HL-60 (cell line): ENCODE data around the gene HLA-DMA.

Experiments used
- DNase-seq, 2 experiments: peaks; one replicate each; pipeline ENCODE4 v3.0.0-alpha.2; 2010 to 2020; ENCODE audit warnings: low read depth in 1 of 2, low spot score in 1 of 2
- H3K27ac ChIP-seq: fragments of 250-450 bp; sonication (Bioruptor Pico); replicated peaks from 2 replicates; pipeline ENCODE4 v1.5.1; 2020; ENCODE audit warnings: mild to moderate bottlenecking, moderate library complexity
- H3K27me3 ChIP-seq: fragments of 250-450 bp; sonication (Bioruptor Pico); 2 replicates; pipeline ENCODE4 v1.5.1; 2021; ENCODE audit warnings: mild to moderate bottlenecking, moderate library complexity; ENCODE audit not compliant: insufficient read depth, poor library complexity, severe bottlenecking
- H3K4me3 ChIP-seq: replicated peaks from 2 replicates; pipeline ENCODE4 v1.5.1; 2011; ENCODE audit warnings: mild to moderate bottlenecking, control low read depth, low read length; ENCODE audit not compliant: insufficient read depth
- CTCF ChIP-seq: IDR thresholded peaks from one replicate; pipeline ENCODE4 v1.5.1; 2011; ENCODE audit warnings: low read length, control low read depth, inconsistent platforms; ENCODE audit not compliant: insufficient read depth
- GABPA ChIP-seq: IDR thresholded peaks from 2 replicates; pipeline ENCODE4 v1.6.1; 2012; ENCODE audit warnings: low read depth
- POLR2AphosphoS5 ChIP-seq: IDR thresholded peaks from 2 replicates; pipeline ENCODE4 v1.6.1; 2012; ENCODE audit warnings: low read depth
- REST ChIP-seq: IDR thresholded peaks from 2 replicates; pipeline ENCODE4 v1.6.1; 2012; ENCODE audit warnings: low read depth; ENCODE audit not compliant: insufficient replicate concordance
- SPI1 ChIP-seq: IDR thresholded peaks from 2 replicates; pipeline ENCODE4 v1.6.1; 2012; ENCODE audit warnings: low read depth, mild to moderate bottlenecking, borderline replicate concordance

HLA-DMA gene

GRCh38 chr6:32964776-32965175 lies 11.9 kb upstream of the HLA-DMA start:
- no peak overlapping the region for H3K4me3 ChIP-seq
- H3K27ac ChIP-seq, result no peak overlapping the region
- TF ChIP-seq CTCF, result no peak
- TF ChIP-seq POLR2AphosphoS5, result no peak
- no peak for TF ChIP-seq SPI1
- no peak for TF ChIP-seq REST
- no peak for TF ChIP-seq GABPA
- DNase-seq, result no peak
- H3K27me3 ChIP-seq, result no peaks in the 10 kb centered on the region

DNA sequence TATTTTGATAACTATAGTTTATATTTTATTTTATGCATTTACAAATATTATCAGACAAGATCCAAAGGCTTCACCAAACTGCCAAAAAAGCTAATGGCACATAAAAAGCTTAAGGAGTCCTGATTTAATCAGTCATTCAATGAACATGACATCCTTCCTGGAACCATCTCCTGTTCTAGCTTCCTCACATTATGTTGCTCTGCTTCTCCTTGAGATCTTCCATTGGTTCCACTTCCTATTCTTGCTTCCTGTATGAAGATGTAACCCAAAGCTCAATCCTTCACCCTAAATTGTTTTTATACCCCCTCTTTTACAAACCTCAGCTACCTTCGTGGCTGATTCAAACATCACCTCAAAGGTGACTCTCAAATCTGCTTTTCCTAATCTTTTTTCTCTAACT lies 11.0 kb upstream of the HLA-DMA start:
- Histone ChIP-seq H3K27ac (no peak overlapping the region), H3K4me3 (no peak overlapping the region), H3K27me3 (no peaks in the 10 kb centered on the region)
- TF ChIP-seq CTCF (no peak), REST (no peak), GABPA (no peak), POLR2AphosphoS5 (no peak), SPI1 (no peak)
- no peak for DNase-seq

DNA sequence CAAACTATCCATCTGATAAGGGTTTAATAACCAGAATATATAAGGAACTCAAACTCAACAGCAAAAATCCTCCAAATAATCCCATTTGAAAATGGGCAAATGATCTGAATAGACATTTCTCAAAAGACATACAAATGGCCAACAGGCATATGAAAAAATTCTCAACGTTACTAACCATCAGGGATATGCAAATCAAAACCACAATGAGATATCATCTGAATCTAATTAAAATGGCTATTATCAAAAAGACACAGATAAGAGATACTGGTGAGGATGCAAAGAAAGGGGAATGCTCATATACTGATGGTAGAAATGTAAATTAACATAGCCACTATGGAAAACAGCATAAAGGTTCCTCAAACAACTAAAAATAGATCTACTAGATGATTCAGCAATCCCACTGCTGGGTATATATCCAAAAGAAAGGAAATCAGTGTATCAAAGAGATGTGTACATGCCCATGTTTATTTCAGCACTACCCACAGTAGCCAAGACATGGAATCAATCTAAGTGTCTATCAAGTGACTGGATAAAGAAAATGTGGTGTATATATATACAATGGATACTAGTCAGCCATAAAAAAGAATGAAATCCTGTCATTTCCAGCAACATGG lies 9.4 kb upstream of the HLA-DMA start:
- DNase-seq, result no peak
- no peak overlapping the region for H3K4me3 ChIP-seq
- no peak overlapping the region for H3K27ac ChIP-seq
- no peaks in the 10 kb centered on the region for H3K27me3 ChIP-seq
- no peak for TF ChIP-seq GABPA
- TF ChIP-seq CTCF, result no peak
- no peak for TF ChIP-seq SPI1
- no peak for TF ChIP-seq REST
- TF ChIP-seq POLR2AphosphoS5, result no peak
